ENCODE data around the gene B3GAT1. TPM values are rescaled to one million over a fixed set of nuclear protein-coding genes. Genes with fewer than 3 reads are reported as not detected.
A peak's percentile ranks its signal among the peaks of the same experiment; 100 is the strongest.

Gene B3GAT1
- total and polyA plus RNA-seq, 2 of the 13 experiments (the other 11 are each of a cell fraction or from before 2014, with no cell fraction given), result not detected

GRCh38 chr11:134394311-134394710 lies 17.7 kb downstream of the B3GAT1 start (continued):
- TF ChIP-seq CCAR2 (optimal IDR thresholded peaks at IDR 0.05; ENCODE audit: low read depth, low read length), result no peak
- TF ChIP-seq ZFAT (CRISPR knock-in tag; conservative IDR thresholded peaks at IDR 0.05), result no peak

GRCh38 chr11:134393638-134394037 lies 18.4 kb downstream of the B3GAT1 start:
- no peak overlapping the region for H2AFZ ChIP-seq (ENCODE audit: low read length)
- H3K9me3 ChIP-seq (ENCODE audit: low read length), result no peaks in the 10 kb centered on the region
- H4K20me1 ChIP-seq (ENCODE audit: insufficient read depth, low read length), result no peaks in the 10 kb centered on the region
- no peaks in the 10 kb centered on the region for H3K4me1 ChIP-seq (ENCODE audit: insufficient read depth, low read length)
- no peak overlapping the region for H3K4me2 ChIP-seq (ENCODE audit: low read depth, low read length)
- ATAC-seq (peak; percentile 96), FAIRE-seq (no peak), DNase-seq (ENCODE audit: low spot score) (peak; percentile 13)
- H3K4me3 ChIP-seq (replicated peaks in 1 of 3; ENCODE audit: insufficient read depth in 1 of 3, low read depth in 2 of 3, low read length in 3 of 3), result no peak overlapping the region
- ChIA-PET CTCF (ENCODE audit: low intra/inter-chr PET ratio, low total read pairs) (interaction anchor here (1.1 kb wide), 1 partner anchor 185 kb away, joined by 3 read pairs; no protein-coding TSS in a partner anchor), POLR2A (no interaction called here)
- peaks cover 2 to 31% of the 10 kb centered on the region in 2 experiments; a peak in 4 of 5 replicates for H3K27me3 ChIP-seq (ENCODE audit: control insufficient read depth in 1 of 2, insufficient read depth in 2 of 2, low read length in 2 of 2)
- H3K36me3 ChIP-seq (replicated peaks in 1 of 2; ENCODE audit: control insufficient read depth in 1 of 2, insufficient read depth in 2 of 2, low read length in 2 of 2), result no peaks in the 10 kb centered on the region
- in situ Hi-C loops (cut with HindIII; ENCODE audit: extremely low pct_ligation_motif_present, low pct_unique_long_range_greater_than_20kb) (no loop called here), intact Hi-C loops (cut with micrococcal nuclease; ENCODE audit: unreplicated experiment) (no loop called here)
- no TSS peak for BruUV-seq (replicated peaks)
- 4% methylated on average over 4 of the region's 14 CpGs for whole genome bisulfite sequencing (ENCODE audit: low lambda C conversion rate)
- H3K9ac ChIP-seq (ENCODE audit: insufficient read depth, low read depth, low read length), result no peak overlapping the region
- H3K27ac ChIP-seq (ENCODE audit: extremely low read length, insufficient read depth, low read length), result no peak overlapping the region
- H3K79me2 ChIP-seq (ENCODE audit: insufficient read depth, low read length), result no peaks in the 10 kb centered on the region
- TF ChIP-seq ZEB1 (IDR thresholded peaks at IDR 0.05; ENCODE audit: insufficient replicate concordance, low read depth) (no peak), KDM5B (CRISPR knock-in tag; IDR thresholded peaks at IDR 0.05; ENCODE audit: borderline replicate concordance) (no peak), SMC3 (IDR thresholded peaks at IDR 0.05; ENCODE audit: low read length) (peak; percentile 24; the same call in 1 of the 2 replicates), ZNF768 (CRISPR knock-in tag; IDR thresholded peaks at IDR 0.05) (peak; percentile 44; the same call in 1 of the 2 replicates), GATAD2A (CRISPR knock-in tag; IDR thresholded peaks at IDR 0.05) (no peak), ZNF318 (CRISPR knock-in tag; IDR thresholded peaks at IDR 0.05) (no peak)
- TF ChIP-seq, protein P1, sequence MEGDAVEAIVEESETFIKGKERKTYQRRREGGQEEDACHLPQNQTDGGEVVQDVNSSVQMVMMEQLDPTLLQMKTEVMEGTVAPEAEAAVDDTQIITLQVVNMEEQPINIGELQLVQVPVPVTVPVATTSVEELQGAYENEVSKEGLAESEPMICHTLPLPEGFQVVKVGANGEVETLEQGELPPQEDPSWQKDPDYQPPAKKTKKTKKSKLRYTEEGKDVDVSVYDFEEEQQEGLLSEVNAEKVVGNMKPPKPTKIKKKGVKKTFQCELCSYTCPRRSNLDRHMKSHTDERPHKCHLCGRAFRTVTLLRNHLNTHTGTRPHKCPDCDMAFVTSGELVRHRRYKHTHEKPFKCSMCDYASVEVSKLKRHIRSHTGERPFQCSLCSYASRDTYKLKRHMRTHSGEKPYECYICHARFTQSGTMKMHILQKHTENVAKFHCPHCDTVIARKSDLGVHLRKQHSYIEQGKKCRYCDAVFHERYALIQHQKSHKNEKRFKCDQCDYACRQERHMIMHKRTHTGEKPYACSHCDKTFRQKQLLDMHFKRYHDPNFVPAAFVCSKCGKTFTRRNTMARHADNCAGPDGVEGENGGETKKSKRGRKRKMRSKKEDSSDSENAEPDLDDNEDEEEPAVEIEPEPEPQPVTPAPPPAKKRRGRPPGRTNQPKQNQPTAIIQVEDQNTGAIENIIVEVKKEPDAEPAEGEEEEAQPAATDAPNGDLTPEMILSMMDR (CRISPR knock-in tag; IDR thresholded peaks at IDR 0.05), result peak; percentile 82
- TF ChIP-seq, protein P2, sequence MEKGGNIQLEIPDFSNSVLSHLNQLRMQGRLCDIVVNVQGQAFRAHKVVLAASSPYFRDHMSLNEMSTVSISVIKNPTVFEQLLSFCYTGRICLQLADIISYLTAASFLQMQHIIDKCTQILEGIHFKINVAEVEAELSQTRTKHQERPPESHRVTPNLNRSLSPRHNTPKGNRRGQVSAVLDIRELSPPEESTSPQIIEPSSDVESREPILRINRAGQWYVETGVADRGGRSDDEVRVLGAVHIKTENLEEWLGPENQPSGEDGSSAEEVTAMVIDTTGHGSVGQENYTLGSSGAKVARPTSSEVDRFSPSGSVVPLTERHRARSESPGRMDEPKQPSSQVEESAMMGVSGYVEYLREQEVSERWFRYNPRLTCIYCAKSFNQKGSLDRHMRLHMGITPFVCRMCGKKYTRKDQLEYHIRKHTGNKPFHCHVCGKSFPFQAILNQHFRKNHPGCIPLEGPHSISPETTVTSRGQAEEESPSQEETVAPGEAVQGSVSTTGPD (CRISPR knock-in tag; IDR thresholded peaks at IDR 0.05), result no peak
